Measurements from ENCODE around the gene PIP4P1.

Gene PIP4P1

GRCh38 chr14:20498622-20499021 is 37.4 kb upstream of the PIP4P1 start:
- peaks cover 2% of the 10 kb centered on the region; the same call in 1 of the 2 replicates for H3K4me1 ChIP-seq (ENCODE audit: control insufficient read depth, insufficient read depth, low read length)
- no peaks in the 10 kb centered on the region for H3K9me3 ChIP-seq (ENCODE audit: control insufficient read depth, insufficient read depth, low read depth, low read length)
- H3K4me3 ChIP-seq (ENCODE audit: low read depth, low read length): no peak overlapping the region
- H3K36me3 ChIP-seq (ENCODE audit: control insufficient read depth in 2 of 2, insufficient read depth in 1 of 2, low read length in 2 of 2): no peaks in the 10 kb centered on the region
- POLR2A ChIA-PET: interaction anchor here (1.4 kb wide), 1 partner anchor 29 kb away, joined by 3 read pairs; the partner anchor contains the start of gene PNP
- CTCF ChIA-PET: no interaction called here
- no peak overlapping the region for H3K27ac ChIP-seq (ENCODE audit: extremely low read depth, low read depth, low read length)
- TF ChIP-seq, protein P1, sequence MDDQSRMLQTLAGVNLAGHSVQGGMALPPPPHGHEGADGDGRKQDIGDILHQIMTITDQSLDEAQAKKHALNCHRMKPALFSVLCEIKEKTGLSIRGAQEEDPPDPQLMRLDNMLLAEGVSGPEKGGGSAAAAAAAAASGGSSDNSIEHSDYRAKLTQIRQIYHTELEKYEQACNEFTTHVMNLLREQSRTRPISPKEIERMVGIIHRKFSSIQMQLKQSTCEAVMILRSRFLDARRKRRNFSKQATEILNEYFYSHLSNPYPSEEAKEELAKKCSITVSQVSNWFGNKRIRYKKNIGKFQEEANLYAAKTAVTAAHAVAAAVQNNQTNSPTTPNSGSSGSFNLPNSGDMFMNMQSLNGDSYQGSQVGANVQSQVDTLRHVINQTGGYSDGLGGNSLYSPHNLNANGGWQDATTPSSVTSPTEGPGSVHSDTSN (CRISPR knock-in tag; IDR thresholded peaks at IDR 0.05): no peak
- TF ChIP-seq, protein P2, sequence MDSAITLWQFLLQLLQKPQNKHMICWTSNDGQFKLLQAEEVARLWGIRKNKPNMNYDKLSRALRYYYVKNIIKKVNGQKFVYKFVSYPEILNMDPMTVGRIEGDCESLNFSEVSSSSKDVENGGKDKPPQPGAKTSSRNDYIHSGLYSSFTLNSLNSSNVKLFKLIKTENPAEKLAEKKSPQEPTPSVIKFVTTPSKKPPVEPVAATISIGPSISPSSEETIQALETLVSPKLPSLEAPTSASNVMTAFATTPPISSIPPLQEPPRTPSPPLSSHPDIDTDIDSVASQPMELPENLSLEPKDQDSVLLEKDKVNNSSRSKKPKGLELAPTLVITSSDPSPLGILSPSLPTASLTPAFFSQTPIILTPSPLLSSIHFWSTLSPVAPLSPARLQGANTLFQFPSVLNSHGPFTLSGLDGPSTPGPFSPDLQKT (IDR thresholded peaks at IDR 0.05; ENCODE audit: borderline replicate concordance, low read depth, low read length): no peak
- TF ChIP-seq ZSCAN4 (tag by site-specific recombination; IDR thresholded peaks at IDR 0.05): no peak
- no peak for TF ChIP-seq HOXC10 (CRISPR knock-in tag; IDR thresholded peaks at IDR 0.05)
- no peak for TF ChIP-seq ZNF133 (tag by site-specific recombination; IDR thresholded peaks at IDR 0.05)
- no peak for TF ChIP-seq KLF8 (tag by site-specific recombination; IDR thresholded peaks at IDR 0.05)
- no peak for TF ChIP-seq ZNF777 (tag by site-specific recombination; IDR thresholded peaks at IDR 0.05; ENCODE audit: borderline replicate concordance)
- TF ChIP-seq IKZF3 (tag by site-specific recombination; IDR thresholded peaks at IDR 0.05): no peak
- no peak for TF ChIP-seq ZNF202 (tag by site-specific recombination; IDR thresholded peaks at IDR 0.05; ENCODE audit: borderline replicate concordance)
- no peak for TF ChIP-seq ZFP3 (tag by site-specific recombination; IDR thresholded peaks at IDR 0.05; ENCODE audit: low read depth)
- no peak for TF ChIP-seq YY2 (tag by site-specific recombination; IDR thresholded peaks at IDR 0.05)
- TF ChIP-seq ZNF776 (tag by site-specific recombination; IDR thresholded peaks at IDR 0.05; ENCODE audit: borderline replicate concordance): no peak
- TF ChIP-seq ZNF660 (tag by site-specific recombination; IDR thresholded peaks at IDR 0.05): no peak
- TF ChIP-seq ZNF514 (tag by site-specific recombination; IDR thresholded peaks at IDR 0.05): no peak
- no peak for TF ChIP-seq ZSCAN16 (tag by site-specific recombination; IDR thresholded peaks at IDR 0.05)
- TF ChIP-seq ZNF626 (tag by site-specific recombination; IDR thresholded peaks at IDR 0.05): no peak
- TF ChIP-seq ZNF18 (tag by site-specific recombination; IDR thresholded peaks at IDR 0.05): no peak
- TF ChIP-seq BCL11A (tag by site-specific recombination; IDR thresholded peaks at IDR 0.05; ENCODE audit: low read depth): no peak
- no peak for TF ChIP-seq TRIM28 (IDR thresholded peaks at IDR 0.05; ENCODE audit: borderline replicate concordance, low read length)
- TF ChIP-seq OSR2 (tag by site-specific recombination; IDR thresholded peaks at IDR 0.05): no peak

DNA sequence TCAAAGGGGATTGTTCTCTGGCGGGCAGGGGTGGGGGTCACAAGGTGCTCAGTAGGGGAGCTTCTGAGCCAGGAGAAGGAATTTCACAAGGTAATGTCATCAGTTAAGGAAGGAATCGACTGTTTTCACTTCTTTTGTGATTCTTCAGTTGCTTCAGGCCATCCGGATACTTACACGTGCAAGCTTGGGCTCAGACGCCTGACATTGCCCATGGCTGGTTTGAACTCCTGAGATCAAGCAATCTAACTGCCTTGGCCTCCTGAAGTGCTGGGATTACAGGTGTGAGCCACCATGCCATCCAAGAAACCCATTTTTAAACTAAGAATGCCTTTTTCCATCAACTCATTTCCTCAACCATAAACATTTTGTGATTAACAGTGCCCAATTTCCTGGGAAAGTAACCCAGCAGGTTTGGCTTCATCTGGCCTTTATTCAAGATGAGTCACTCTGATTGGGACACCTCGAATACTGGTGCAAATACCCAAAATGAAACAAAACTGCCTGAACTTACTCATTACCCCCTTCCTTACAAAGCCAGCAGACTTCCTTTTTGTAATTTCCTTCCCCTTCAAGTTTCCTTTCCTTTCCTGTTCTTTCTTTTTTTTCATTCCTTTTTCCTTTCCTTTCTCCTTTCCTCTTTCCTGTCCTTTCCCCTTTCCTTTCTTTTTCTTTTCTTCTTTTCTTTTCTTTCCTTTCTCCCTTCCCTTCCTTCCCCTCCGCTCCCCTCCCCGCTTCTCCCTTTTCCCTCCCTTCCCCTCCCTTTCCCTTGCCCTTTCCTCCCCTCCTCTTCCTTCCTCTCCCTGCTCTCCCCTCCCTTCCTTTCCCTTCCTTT is 33.9 kb upstream of the PIP4P1 start:
- no peak overlapping the region for H3K27ac ChIP-seq (ENCODE audit: extremely low read depth, low read depth, low read length)
- no peak overlapping the region for H3K4me3 ChIP-seq (ENCODE audit: low read depth, low read length)
- H3K36me3 ChIP-seq (ENCODE audit: control insufficient read depth in 2 of 2, insufficient read depth in 1 of 2, low read length in 2 of 2): no peaks in the 10 kb centered on the region
- H3K9me3 ChIP-seq (ENCODE audit: control insufficient read depth, insufficient read depth, low read depth, low read length): no peaks in the 10 kb centered on the region
- ChIA-PET POLR2A (interaction anchor here (0.6 kb wide), 1 partner anchor 85 kb away, joined by 3 read pairs; no protein-coding TSS in a partner anchor), CTCF (interaction anchor here (0.6 kb wide), 2 partner anchors 72 to 85 kb away, joined by 3 read pairs; no protein-coding TSS in a partner anchor)
- peaks cover 2% of the 10 kb centered on the region; the same call in 1 of the 2 replicates for H3K4me1 ChIP-seq (ENCODE audit: control insufficient read depth, insufficient read depth, low read length)
- TF ChIP-seq ZNF654 (tag by site-specific recombination; IDR thresholded peaks at IDR 0.05; ENCODE audit: low read depth): no peak
- TF ChIP-seq MZF1 (tag by site-specific recombination; IDR thresholded peaks at IDR 0.05; ENCODE audit: borderline replicate concordance): no peak
- no peak for TF ChIP-seq ZNF391 (tag by site-specific recombination; IDR thresholded peaks at IDR 0.05; ENCODE audit: borderline replicate concordance, low read depth)
- TF ChIP-seq GFI1B (tag by site-specific recombination; IDR thresholded peaks at IDR 0.05): no peak
- TF ChIP-seq ZNF112 (tag by site-specific recombination; IDR thresholded peaks at IDR 0.05): no peak
- no peak for TF ChIP-seq ZBTB7A (tag by site-specific recombination; IDR thresholded peaks at IDR 0.05; ENCODE audit: low read depth)
- no peak for TF ChIP-seq ZNF311 (tag by site-specific recombination; IDR thresholded peaks at IDR 0.05; ENCODE audit: borderline replicate concordance)
- no peak for TF ChIP-seq ZNF146 (tag by site-specific recombination; IDR thresholded peaks at IDR 0.05)
- peak; percentile 100 for TF ChIP-seq PRDM1 (tag by site-specific recombination; IDR thresholded peaks at IDR 0.05)
- TF ChIP-seq MEIS1 (CRISPR knock-in tag; IDR thresholded peaks at IDR 0.05; ENCODE audit: borderline replicate concordance): no peak
- no peak for TF ChIP-seq SCRT2 (tag by site-specific recombination; IDR thresholded peaks at IDR 0.05)
- no peak for TF ChIP-seq ZNF302 (tag by site-specific recombination; IDR thresholded peaks at IDR 0.05; ENCODE audit: low read depth)
